Astrocyte of the spinal cord (primary cell): Measurements from ENCODE around the gene LYZL1.
A peak's percentile ranks its signal among the peaks of the same experiment; 100 is the strongest.
"Not testable (repeated sequence)": the region's sequence is repeated elsewhere in the genome, so short reads cannot be mapped to it uniquely, and the experiment has no call there.

Source experiments
- DNase-seq: peaks from one replicate; pipeline ENCODE4 v3.0.0; 2011; ENCODE audit warnings: low read depth, low spot score
- H3K4me3 ChIP-seq: 2 replicates; pipeline ENCODE4 v1.5.1; 2011; ENCODE audit warnings: low read depth, mild to moderate bottlenecking, low read length, moderate library complexity
- CTCF ChIP-seq: IDR thresholded peaks from 2 replicates; pipeline ENCODE4 v1.5.1; 2012; ENCODE audit warnings: low read depth, mild to moderate bottlenecking, low read length, inconsistent platforms
- in situ Hi-C: cut with HindIII; loops from 2 replicates; pipeline ENCODE4 v1.10.0; 2017; ENCODE audit warnings: low sequenced_read_pairs

The LYZL1 gene

GRCh38 chr10:29304264-29304994 lies 15.6 kb downstream of the LYZL1 start:
- in situ Hi-C loops = no loop called here
- DNase-seq = peak; percentile 73
- no peak overlapping the region for H3K4me3 ChIP-seq
- peak; percentile 80 for TF ChIP-seq CTCF

GRCh38 chr10:29304995-29305335 lies 16.1 kb downstream of the LYZL1 start:
- TF ChIP-seq CTCF = no peak
- DNase-seq = no peak
- no peak overlapping the region for H3K4me3 ChIP-seq
- in situ Hi-C loops = no loop called here

GRCh38 chr10:29306688-29307087 lies 17.8 kb downstream of the LYZL1 start:
- in situ Hi-C loops = no loop called here
- H3K4me3 ChIP-seq = no peak overlapping the region
- no peak for TF ChIP-seq CTCF
- DNase-seq = no peak

- H3K4me3 ChIP-seq, in situ Hi-C loops, DNase-seq: not testable (repeated sequence)
Measured at GRCh38 chr10:29308142-29308541, 19.3 kb downstream of the LYZL1 start.

GRCh38 chr10:29309465-29309864 lies 20.6 kb downstream of the LYZL1 start:
- DNase-seq = no peak
- TF ChIP-seq CTCF = no peak
- H3K4me3 ChIP-seq = no peak overlapping the region
- in situ Hi-C loops = no loop called here

- DNase-seq, H3K4me3 ChIP-seq, in situ Hi-C loops: not testable (repeated sequence)
Measured at GRCh38 chr10:29310463-29310862, 21.6 kb downstream of the LYZL1 start.

GRCh38 chr10:29313071-29313470 lies 24.2 kb downstream of the LYZL1 start:
- no peak overlapping the region for H3K4me3 ChIP-seq
- no peak for TF ChIP-seq CTCF
- no peak for DNase-seq
- in situ Hi-C loops = no loop called here

GRCh38 chr10:29314726-29315125 lies 25.9 kb downstream of the LYZL1 start:
- no peak for TF ChIP-seq CTCF
- no peak overlapping the region for H3K4me3 ChIP-seq
- in situ Hi-C loops = no loop called here
- no peak for DNase-seq
